Measurements from ENCODE around the gene HIBADH. TPM values are rescaled to one million over a fixed set of nuclear protein-coding genes. Genes with fewer than 3 reads are reported as not detected.

Gene HIBADH
- total RNA-seq, 1 donor from 2014 or later, result 108 TPM

- ATAC-seq, result no peak
- intact Hi-C loops (cut with DNase I), result no loop called here
- DNase-seq (ENCODE audit: missing footprints), result no peak
These were observed 180.5 kb downstream of the HIBADH start for GRCh38 chr7:27482219-27482618.

GRCh38 chr7:27478556-27478955, 184.1 kb downstream of the HIBADH start:
- intact Hi-C loops (cut with DNase I), result no loop called here
- no peak for ATAC-seq

GRCh38 chr7:27478084-27478483, 184.6 kb downstream of the HIBADH start:
- intact Hi-C loops (cut with DNase I), result no loop called here
- DNase-seq (ENCODE audit: missing footprints) (no peak), ATAC-seq (no peak)

More at GRCh38 chr7:27478556-27478955, 184.1 kb downstream of the HIBADH start:
- DNase-seq (ENCODE audit: missing footprints), result no peak

- intact Hi-C loops (cut with DNase I), result no loop called here
- ATAC-seq, result no peak
- no peak for DNase-seq (ENCODE audit: missing footprints)
These were observed 186.2 kb downstream of the HIBADH start for GRCh38 chr7:27476493-27476892.

Other genes starting within 250 kb of the HIBADH start
- gene TAX1BP1, start 77.3 kb upstream of the HIBADH start, total RNA-seq, result 169 TPM